Measurements from ENCODE around the gene FBXO11. TPM values are rescaled to one million over a fixed set of nuclear protein-coding genes. Genes with fewer than 3 reads are reported as not detected.
A peak's percentile ranks its signal among the peaks of the same experiment; 100 is the strongest.

The FBXO11 gene
- total RNA-seq, 1 experiment from 2014 or later, result 49.3 TPM

GRCh38 chr2:47810850-47811249 is 95.4 kb downstream of the FBXO11 start:
- H3K9me3 ChIP-seq (ENCODE audit: insufficient read depth, low read depth), result no peaks in the 10 kb centered on the region
- no peaks in the 10 kb centered on the region for H3K27me3 ChIP-seq (ENCODE audit: insufficient read depth, low read depth)
- TF ChIP-seq, protein P1, sequence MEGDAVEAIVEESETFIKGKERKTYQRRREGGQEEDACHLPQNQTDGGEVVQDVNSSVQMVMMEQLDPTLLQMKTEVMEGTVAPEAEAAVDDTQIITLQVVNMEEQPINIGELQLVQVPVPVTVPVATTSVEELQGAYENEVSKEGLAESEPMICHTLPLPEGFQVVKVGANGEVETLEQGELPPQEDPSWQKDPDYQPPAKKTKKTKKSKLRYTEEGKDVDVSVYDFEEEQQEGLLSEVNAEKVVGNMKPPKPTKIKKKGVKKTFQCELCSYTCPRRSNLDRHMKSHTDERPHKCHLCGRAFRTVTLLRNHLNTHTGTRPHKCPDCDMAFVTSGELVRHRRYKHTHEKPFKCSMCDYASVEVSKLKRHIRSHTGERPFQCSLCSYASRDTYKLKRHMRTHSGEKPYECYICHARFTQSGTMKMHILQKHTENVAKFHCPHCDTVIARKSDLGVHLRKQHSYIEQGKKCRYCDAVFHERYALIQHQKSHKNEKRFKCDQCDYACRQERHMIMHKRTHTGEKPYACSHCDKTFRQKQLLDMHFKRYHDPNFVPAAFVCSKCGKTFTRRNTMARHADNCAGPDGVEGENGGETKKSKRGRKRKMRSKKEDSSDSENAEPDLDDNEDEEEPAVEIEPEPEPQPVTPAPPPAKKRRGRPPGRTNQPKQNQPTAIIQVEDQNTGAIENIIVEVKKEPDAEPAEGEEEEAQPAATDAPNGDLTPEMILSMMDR (conservative IDR thresholded peaks at IDR 0.05), result no peak
- TF ChIP-seq EZH2 (IDR thresholded peaks at IDR 0.05; ENCODE audit: low read depth), result no peak
- DNase-seq, result peak in 1 of 2 experiments; percentile 73
- no peaks in the 10 kb centered on the region for H3K9me2 ChIP-seq (ENCODE audit: insufficient read depth)
- intact Hi-C loops (cut with micrococcal nuclease; ENCODE audit: unreplicated experiment), result no loop called here
- BruUV-seq (replicated peaks), result no TSS peak
- H4K20me1 ChIP-seq (ENCODE audit: insufficient read depth), result 0 out of 2 replicates have a peak, but pooled peaks cover 4% of the 10 kb centered on the region
- peak overlapping the region; percentile 35 for H3K27ac ChIP-seq
- peaks cover 47% of the 10 kb centered on the region for H3F3A ChIP-seq (ENCODE audit: insufficient read depth, low read depth)
- no peak overlapping the region for H2AFZ ChIP-seq
- no peak overlapping the region for H3K4me3 ChIP-seq
- H3K36me3 ChIP-seq (ENCODE audit: low read depth), result peaks cover 64% of the 10 kb centered on the region
- peaks cover 28% of the 10 kb centered on the region for H3K4me1 ChIP-seq (replicated peaks; ENCODE audit: insufficient read depth)
- ChIA-PET CTCF (no interaction called here), POLR2A (ENCODE audit: unreplicated experiment) (interaction anchor here (0.7 kb wide), 1 partner anchor 8 kb away, joined by 6 read pairs; no protein-coding TSS in a partner anchor)
- H3K4me2 ChIP-seq, result peak overlapping the region; percentile 20
- no peaks in the 10 kb centered on the region for H3K79me2 ChIP-seq (ENCODE audit: low read depth)

DNA sequence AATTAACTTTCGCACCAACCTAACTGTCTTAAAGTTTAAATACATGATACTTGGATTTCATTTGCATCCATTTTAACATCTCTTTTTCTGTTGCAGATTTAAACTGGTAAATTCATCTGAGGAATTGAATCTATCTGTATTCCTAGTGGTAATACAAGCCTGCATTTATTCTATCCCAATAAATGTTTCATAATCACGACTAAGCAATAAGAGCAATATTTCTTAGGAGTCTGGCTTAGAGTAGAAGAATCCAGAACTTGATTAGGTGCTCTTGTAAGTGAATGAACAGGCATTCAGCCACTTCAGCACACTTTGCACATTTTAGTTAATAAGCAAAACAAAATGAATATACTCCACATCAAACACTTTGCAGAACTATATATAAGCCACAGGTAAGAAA is 96.4 kb downstream of the FBXO11 start:
- H3K9me2 ChIP-seq (ENCODE audit: insufficient read depth), result no peaks in the 10 kb centered on the region
- no peaks in the 10 kb centered on the region for H3K27me3 ChIP-seq (ENCODE audit: insufficient read depth, low read depth)
- H3F3A ChIP-seq (ENCODE audit: insufficient read depth, low read depth), result peaks cover 56% of the 10 kb centered on the region
- intact Hi-C loops (cut with micrococcal nuclease; ENCODE audit: unreplicated experiment), result no loop called here
- H3K9me3 ChIP-seq (ENCODE audit: insufficient read depth, low read depth), result no peaks in the 10 kb centered on the region
- TF ChIP-seq, protein P1 (conservative IDR thresholded peaks at IDR 0.05), result no peak
- TF ChIP-seq EZH2 (IDR thresholded peaks at IDR 0.05; ENCODE audit: low read depth), result no peak
- peak overlapping the region; percentile 35; the same call in 1 of the 2 replicates for H3K27ac ChIP-seq
- no peak overlapping the region for H2AFZ ChIP-seq
- H3K79me2 ChIP-seq (ENCODE audit: low read depth), result no peaks in the 10 kb centered on the region
- no TSS peak for BruUV-seq (replicated peaks)
- H3K4me2 ChIP-seq, result peak overlapping the region; percentile 20; the same call in 1 of the 2 replicates
- no peak for DNase-seq
- CTCF ChIA-PET, result no interaction called here
- no peak overlapping the region for H3K4me3 ChIP-seq
- H3K36me3 ChIP-seq (ENCODE audit: low read depth), result peaks cover 71% of the 10 kb centered on the region
- H4K20me1 ChIP-seq (ENCODE audit: insufficient read depth), result peaks cover 4% of the 10 kb centered on the region; the same call in 1 of the 2 replicates
- H3K4me1 ChIP-seq (replicated peaks; ENCODE audit: insufficient read depth), result peaks cover 28% of the 10 kb centered on the region
- POLR2A ChIA-PET (ENCODE audit: unreplicated experiment), result no interaction called here

DNA sequence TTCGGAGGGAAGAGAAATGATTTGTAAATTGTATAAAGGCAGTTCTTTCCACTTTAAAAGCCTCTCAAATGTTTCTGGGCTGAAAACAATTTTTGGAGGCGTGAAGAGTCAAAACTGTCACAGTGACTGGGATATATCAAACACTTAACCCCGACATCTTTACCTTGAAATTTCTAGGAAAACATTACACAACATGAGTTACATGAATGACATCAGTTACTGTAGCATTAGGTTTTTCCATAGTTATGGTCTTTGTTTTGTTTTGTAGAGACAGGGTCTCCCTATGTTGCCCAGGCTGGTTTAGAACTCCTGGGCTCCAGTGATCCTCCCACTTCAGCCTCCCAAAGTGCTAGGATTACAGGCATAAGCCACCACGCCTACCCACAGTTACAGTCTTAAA is 97.7 kb downstream of the FBXO11 start:
- H3K4me2 ChIP-seq, result no peak overlapping the region

More for the DNA sequence above, 97.7 kb downstream of the FBXO11 start:
- peaks cover 64% of the 10 kb centered on the region for H3F3A ChIP-seq (ENCODE audit: insufficient read depth, low read depth)
- no peak for TF ChIP-seq EZH2 (IDR thresholded peaks at IDR 0.05; ENCODE audit: low read depth)
- TF ChIP-seq, protein P1 (conservative IDR thresholded peaks at IDR 0.05), result no peak
- intact Hi-C loops (cut with micrococcal nuclease; ENCODE audit: unreplicated experiment), result no loop called here
- no peak overlapping the region for H2AFZ ChIP-seq
- peaks cover 28% of the 10 kb centered on the region for H3K4me1 ChIP-seq (replicated peaks; ENCODE audit: insufficient read depth)
- peaks cover 77% of the 10 kb centered on the region for H3K36me3 ChIP-seq (ENCODE audit: low read depth)
- H3K27me3 ChIP-seq (ENCODE audit: insufficient read depth, low read depth), result no peaks in the 10 kb centered on the region
- ChIA-PET POLR2A (ENCODE audit: unreplicated experiment) (no interaction called here), CTCF (no interaction called here)
- no peaks in the 10 kb centered on the region for H3K79me2 ChIP-seq (ENCODE audit: low read depth)
- H3K4me3 ChIP-seq, result no peak overlapping the region
- H3K9me3 ChIP-seq (ENCODE audit: insufficient read depth, low read depth), result 0 out of 2 replicates have a peak, but pooled peaks cover 3% of the 10 kb centered on the region
- H3K9me2 ChIP-seq (ENCODE audit: insufficient read depth), result no peaks in the 10 kb centered on the region
- no peak for DNase-seq
- peaks cover 8% of the 10 kb centered on the region; the same call in 1 of the 2 replicates for H4K20me1 ChIP-seq (ENCODE audit: insufficient read depth)
- no TSS peak for BruUV-seq (replicated peaks)
- no peak overlapping the region for H3K27ac ChIP-seq

Measured in PC-9 (cell line).